Fibroblast of skin of left biceps (primary cell): Measurements from ENCODE around the gene KLHL28.

ENCODE experiments used
- DNase-seq, 2 experiments: peaks; one replicate each; pipeline ENCODE4 v3.0.0-alpha.2; 2013; ENCODE audit warnings: low read depth in 2 of 2

KLHL28 gene, protein sequence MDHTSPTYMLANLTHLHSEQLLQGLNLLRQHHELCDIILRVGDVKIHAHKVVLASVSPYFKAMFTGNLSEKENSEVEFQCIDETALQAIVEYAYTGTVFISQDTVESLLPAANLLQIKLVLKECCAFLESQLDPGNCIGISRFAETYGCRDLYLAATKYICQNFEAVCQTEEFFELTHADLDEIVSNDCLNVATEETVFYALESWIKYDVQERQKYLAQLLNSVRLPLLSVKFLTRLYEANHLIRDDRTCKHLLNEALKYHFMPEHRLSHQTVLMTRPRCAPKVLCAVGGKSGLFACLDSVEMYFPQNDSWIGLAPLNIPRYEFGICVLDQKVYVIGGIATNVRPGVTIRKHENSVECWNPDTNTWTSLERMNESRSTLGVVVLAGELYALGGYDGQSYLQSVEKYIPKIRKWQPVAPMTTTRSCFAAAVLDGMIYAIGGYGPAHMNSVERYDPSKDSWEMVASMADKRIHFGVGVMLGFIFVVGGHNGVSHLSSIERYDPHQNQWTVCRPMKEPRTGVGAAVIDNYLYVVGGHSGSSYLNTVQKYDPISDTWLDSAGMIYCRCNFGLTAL

GRCh38 chr14:44961554-44962333 lies at the start of gene KLHL28, which contains the start of gene TOGARAM1:
KLHL28 (minus strand) TSS chr14:44961947; CDS start chr14:44945928, 16,019 bp downstream.
TOGARAM1 (plus strand) TSS chr14:44962190; CDS start chr14:44962422, 232 bp downstream.
- peak; percentile 99 for DNase-seq

DNA sequence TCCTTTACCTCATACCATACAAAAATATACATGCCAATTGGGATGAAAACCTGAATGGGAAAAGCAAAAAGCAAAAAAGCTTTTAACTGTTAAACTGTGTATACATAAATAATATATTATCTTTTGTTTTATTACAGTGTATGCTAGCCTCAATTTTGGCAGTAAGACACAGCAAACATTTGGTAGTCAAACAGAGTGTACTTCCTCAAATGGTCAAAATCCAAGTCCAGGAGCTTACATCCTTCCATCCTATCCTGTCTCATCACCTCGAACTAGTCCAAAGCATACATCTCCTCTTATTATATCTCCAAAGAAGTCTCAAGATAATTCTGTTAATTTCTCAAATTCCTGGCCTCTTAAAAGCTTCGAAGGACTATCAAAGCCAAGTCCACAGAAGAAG lies 42.2 kb upstream of the KLHL28 start:
- DNase-seq = no peak

DNA sequence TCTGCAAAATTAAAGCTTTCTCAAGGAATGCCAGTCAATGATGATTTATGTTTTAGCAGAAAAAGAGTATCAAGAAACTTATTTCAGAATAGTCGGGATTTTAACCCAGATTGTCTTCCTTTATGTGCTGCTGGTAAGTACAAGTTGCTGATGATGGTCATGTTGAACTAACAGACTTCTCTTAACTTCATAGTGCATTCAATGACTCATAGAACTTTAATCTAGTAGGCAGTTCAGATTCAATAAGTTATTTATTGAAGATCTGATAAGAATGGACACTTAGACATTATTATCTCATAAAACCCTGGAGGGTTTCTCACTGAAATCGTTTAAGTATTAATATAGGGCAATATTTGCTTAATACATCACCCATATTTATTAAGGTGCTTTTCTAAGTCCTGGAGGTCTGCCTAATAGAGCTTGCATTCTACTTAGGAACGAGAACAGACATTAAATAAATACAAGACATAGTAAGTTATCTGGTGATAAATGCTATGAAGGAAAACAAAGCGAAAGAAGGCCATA lies 34.1 kb upstream of the KLHL28 start:
- no peak for DNase-seq

DNA sequence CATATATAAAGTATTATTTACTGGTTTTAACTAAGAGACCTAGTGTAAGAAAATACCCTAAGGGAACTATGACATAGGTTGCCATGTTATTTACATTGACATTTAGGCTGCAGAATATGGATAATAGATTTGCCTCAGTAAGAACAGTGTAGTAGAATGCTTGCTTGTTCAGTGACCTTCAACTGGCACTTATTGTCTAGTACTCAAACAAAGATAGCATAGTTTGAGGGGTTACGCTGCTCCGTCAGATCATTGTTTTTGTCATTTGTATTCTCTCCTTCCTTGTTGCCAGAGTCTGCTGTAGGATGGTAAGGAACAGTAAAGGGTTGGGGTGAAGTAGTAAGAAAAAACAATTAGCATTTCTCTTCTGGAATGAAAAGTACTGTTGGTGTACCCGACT lies 33.4 kb upstream of the KLHL28 start:
- DNase-seq = no peak

DNA sequence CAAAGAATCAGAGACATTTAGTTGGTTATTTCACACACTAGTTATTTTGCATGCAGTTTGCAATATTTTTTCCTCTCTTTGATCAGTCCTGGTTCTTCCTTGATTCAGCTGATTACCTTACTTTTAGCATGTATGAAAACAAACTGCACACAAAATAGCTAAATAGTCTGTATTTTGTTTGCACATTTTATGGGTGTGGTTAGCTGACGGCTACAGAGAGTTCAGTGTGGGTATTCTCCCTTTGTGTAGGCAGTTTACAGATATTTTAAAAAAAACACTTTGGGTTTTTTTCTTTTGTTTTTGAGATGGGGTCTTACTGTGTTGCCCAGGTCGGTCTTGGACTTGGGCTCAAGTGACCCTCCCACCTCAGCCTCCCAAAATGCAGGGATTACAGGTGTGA lies 28.8 kb upstream of the KLHL28 start:
- DNase-seq = no peak

DNA sequence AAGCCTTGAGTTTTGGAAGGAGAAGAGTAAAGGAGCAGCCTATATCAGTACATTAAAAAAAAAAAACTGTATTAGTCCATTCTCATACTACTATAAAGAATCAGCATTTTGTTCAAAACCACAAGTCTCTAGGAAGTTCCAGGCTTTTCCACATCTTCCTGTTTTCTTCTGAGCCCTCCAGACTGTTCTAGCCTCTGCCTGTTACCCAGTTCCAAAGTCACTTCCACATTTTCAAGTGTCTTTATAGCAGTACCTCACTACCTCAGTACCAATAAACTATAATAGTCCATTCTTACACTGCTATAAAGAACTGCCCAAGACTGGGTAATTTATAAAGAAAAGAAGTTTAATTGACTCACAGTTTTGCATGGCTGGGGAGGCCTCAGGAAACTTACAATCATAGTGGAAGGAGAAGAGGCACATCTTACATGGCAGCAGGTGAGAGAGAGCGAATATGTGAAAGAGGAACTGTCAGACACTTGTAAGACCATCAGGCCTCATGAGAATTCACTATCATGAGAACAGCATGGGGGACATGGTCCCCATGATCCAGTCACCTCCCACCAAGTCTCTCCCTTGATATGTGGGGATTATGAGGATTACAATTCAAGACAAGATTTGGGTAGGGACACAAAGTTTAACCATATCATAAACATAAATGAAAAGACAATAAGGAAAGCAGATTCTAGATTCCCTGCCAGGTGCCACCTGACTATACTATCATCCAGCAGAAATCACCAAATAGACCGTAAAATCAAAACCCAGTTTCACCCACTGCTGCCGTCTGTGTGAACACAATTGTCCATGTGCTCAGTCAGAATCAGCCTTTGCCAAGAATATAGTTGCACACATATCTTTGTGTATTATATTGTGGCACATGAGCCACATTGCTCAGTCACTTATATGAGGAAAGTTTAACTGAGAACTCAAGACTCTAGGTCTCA lies 28.0 kb upstream of the KLHL28 start:
- DNase-seq = no peak

DNA sequence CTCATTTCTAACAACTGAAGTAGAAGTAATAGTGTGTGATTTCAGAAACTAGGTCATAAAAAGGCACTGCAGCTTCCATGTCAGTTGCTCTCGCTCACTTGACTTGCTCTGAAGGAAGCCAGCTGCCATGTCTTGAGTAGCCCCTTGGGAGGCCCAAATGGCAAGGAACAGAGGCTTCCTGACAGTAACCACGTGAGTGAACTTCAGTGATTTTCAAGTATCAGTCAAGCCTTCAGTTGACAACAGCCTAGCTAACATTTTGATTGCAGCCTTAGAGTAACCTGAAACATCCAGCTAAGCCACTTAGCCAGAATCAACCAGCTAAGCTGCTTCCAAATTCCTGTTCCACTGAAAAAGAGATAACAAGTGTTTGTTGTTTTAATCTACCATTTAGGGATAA lies 26.9 kb upstream of the KLHL28 start:
- DNase-seq = no peak

DNA sequence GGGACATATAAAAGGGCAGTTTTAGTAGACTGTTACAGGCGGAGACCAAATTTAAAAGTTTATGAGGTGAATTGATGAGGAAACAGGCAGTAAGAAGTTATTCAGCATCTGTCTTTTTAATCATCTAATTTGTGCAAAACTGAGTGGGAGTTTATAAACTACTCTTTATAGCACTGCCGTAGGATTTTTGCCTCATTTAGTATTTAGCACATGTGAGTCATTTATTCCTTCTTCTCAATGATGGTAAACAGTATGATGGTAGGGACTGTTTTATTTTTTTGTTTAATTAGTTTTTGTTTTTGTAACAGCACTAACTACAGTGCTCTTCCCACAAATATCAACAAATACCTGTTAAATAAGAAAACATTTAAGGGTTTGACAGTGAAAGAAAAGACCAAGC lies 20.8 kb upstream of the KLHL28 start:
- no peak for DNase-seq

DNA sequence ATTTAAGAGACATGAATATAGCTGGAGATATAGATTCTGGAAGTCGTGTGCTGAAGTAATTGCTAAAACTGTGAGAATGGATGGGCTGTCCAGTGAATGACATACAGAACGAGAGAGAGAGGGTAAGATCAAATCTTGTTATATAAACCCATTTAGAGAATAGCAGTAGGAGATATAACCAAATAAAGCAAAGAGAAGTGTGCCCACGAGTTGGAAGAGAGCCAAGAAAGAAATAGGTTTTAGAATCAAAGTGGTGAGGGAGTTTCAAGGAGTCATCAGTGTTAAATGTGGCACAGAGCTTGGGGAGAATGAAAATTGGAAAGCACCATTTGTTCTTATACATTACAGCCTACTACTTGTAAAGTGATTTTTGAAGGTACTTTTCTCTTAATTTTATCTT lies 19.5 kb upstream of the KLHL28 start:
- DNase-seq = no peak

GRCh38 chr14:44979740-44980356 lies 18.1 kb upstream of the KLHL28 start:
- no peak for DNase-seq

- DNase-seq = no peak
Observed at GRCh38 chr14:44979273-44979672, 17.5 kb upstream of the KLHL28 start.

GRCh38 chr14:44971459-44971858 lies 9.7 kb upstream of the KLHL28 start:
- DNase-seq = no peak

DNA sequence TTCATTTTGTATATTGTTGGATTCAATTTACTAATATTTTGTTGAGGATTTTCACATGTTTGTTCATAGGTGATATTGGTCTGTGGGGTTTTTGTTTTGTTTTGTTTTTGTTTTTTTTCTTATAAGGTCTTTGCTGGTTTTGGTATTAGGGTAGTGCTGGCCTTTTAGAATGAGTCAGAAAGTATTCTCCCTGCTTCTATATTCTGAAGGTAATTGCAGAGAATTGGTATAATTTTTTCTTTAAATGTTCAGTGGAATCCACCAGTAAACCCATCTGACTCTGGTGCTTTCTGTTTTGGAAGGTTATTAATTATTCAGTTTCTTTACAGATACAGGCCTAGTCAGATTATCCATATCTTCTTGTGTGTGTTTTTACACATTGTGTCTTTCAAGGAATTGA lies 9.2 kb upstream of the KLHL28 start:
- DNase-seq = no peak

DNA sequence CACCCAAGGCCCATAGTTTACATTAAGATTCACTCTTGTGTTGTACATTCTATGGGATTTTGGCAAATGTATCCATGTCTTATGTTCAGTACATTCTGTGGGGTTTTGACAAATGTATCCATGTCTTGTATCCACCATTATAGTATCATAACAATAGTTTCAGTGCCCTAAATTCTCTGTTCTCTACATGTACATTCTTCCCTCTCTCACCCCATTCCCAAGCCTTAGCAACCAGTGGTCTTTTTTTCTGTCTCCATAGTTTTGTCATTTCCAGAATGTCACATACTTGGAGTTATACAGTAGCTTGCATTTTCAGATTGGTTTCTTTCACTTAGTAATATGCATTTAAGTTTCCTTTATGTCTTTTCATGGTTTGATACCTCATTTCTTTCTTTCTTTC lies 7.0 kb upstream of the KLHL28 start:
- DNase-seq = no peak

DNA sequence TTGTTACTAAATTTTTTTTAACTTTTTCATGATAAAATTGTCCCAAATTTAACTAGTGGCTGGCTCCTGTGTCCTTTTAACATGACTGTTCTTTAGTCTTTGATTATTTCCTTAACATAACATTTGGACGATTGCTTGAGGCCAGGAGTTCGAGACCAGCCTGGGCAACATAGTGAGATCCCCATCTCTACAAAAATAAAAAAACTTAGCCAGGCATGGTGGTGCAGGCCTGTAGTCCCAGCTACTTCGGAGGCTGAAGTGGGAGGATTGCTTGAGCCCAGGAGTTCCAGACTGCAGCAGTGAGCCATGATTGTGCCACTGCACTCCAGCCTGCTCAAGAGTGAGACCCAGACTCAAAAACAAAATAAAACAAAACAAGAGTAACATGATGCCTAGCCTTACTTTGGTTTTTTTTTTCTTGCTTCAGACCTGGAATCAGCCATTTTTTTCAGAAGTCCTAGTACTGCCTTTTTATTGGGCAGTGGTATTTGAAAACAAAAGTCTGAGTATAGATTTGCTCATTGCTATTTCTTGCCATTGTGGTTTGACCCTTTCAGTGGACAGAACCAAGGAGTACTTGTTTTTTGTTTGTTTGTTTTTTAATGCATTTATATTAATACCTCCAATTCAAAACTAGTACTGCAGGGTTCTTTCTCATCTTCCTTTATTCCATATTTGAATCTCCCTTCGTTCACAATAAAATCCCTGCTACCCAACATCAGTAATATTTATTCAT lies 5.0 kb upstream of the KLHL28 start:
- no peak for DNase-seq

DNA sequence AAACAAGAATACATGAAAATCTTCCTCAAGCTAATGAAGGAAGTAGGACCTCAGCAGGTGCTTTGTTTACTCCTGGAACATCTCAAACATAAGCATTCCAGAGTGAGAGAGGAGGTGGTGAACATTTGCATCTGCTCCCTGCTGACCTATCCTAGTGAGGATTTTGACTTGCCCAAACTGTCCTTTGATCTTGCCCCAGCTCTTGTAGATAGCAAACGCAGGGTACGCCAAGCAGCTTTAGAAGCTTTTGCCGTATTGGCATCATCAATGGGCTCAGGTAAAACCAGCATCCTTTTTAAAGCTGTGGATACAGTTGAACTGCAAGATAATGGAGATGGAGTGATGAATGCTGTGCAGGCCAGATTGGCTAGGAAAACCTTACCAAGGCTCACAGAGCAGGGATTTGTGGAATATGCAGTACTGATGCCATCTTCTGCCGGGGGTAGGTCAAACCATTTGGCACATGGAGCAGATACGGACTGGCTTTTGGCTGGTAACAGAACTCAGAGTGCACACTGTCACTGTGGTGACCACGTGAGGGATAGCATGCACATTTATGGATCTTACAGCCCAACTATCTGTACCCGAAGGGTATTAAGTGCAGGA lies 2.1 kb upstream of the KLHL28 start:
- no peak for DNase-seq

DNA sequence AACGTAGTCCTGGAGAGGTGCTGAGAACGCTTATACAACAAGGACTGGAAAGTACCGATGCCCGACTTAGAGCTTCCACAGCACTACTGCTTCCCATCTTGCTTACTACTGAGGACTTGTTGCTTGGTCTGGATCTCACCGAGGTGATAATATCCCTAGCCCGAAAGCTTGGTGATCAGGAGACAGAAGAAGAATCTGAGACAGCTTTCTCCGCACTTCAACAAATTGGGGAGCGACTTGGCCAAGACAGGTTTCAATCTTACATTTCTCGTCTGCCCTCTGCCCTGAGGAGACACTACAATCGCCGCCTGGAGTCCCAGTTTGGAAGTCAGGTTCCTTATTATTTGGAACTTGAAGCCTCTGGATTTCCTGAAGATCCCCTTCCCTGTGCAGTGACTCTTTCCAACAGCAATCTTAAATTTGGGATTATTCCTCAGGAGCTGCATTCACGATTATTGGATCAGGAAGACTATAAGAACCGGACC lies 1.3 kb upstream of the KLHL28 start:
- no peak for DNase-seq

- DNase-seq = no peak
Observed at GRCh38 chr14:44962334-44963043, 742 bp upstream of the KLHL28 start.

GRCh38 chr14:44961151-44961553 lies 595 bp downstream of the KLHL28 start:
- DNase-seq = no peak
